GM12878 (cell line): ENCODE measurements around the gene MTHFS. TPM values are rescaled to one million over a fixed set of nuclear protein-coding genes. Genes with fewer than 3 reads are reported as not detected.

ENCODE experiments used
- BRCA1 ChIP-seq: IDR thresholded peaks from 2 replicates; pipeline ENCODE4 v1.6.1; 2011; ENCODE audit warnings: low read depth, low read length, improper control_type of control experiment
- CREM ChIP-seq: IDR thresholded peaks from 2 replicates; pipeline ENCODE4 v1.6.1; 2014; ENCODE audit warnings: antibody characterized with exemption, low read depth
- ESRRA ChIP-seq: IDR thresholded peaks from 2 replicates; pipeline ENCODE4 v1.6.1; 2012; ENCODE audit warnings: mild to moderate bottlenecking, low read length, improper control_type of control experiment
- HDGF ChIP-seq: fragments of 450-650 bp; IDR thresholded peaks from 2 replicates; pipeline ENCODE4 v1.6.1; 2016; ENCODE audit warnings: antibody characterized with exemption
- IRF4 ChIP-seq: IDR thresholded peaks from 2 replicates; pipeline ENCODE4 v1.6.1; 2011; ENCODE audit warnings: low read depth, low read length
- MYB ChIP-seq: fragments of 150-350 bp; IDR thresholded peaks from 2 replicates; pipeline ENCODE4 v1.6.1; 2014; ENCODE audit warnings: mild to moderate bottlenecking, low read depth, low read length, borderline replicate concordance
- NFIC ChIP-seq: IDR thresholded peaks from 2 replicates; pipeline ENCODE4 v1.6.1; 2012; ENCODE audit warnings: low read depth, mild to moderate bottlenecking, inconsistent platforms, low read length, moderate library complexity
- NFXL1 ChIP-seq: fragments of 450-650 bp; IDR thresholded peaks from 2 replicates; pipeline ENCODE4 v1.6.1; 2017; ENCODE audit warnings: antibody characterized with exemption, mild to moderate bottlenecking, borderline replicate concordance
- NFYB ChIP-seq: IDR thresholded peaks from 2 replicates; pipeline ENCODE4 v1.6.1; 2011; ENCODE audit warnings: low read depth, mild to moderate bottlenecking, low read length, improper control_type of control experiment, moderate library complexity; ENCODE audit not compliant: insufficient read depth
- PAX5 ChIP-seq: IDR thresholded peaks from 2 replicates; pipeline ENCODE4 v1.6.1; 2011; ENCODE audit warnings: low read depth, low read length, borderline replicate concordance
- PML ChIP-seq: IDR thresholded peaks from 2 replicates; pipeline ENCODE4 v1.6.1; 2012; ENCODE audit warnings: low read length, inconsistent platforms
- SMAD5 ChIP-seq: IDR thresholded peaks from 2 replicates; pipeline ENCODE4 v1.6.1; 2016; ENCODE audit warnings: antibody characterized with exemption, low read depth
- STAT1 ChIP-seq: fragments of 450-650 bp; conservative IDR thresholded peaks from 2 replicates; pipeline ENCODE4 v1.6.1; 2014; ENCODE audit warnings: antibody characterized with exemption, mild to moderate bottlenecking
- WRNIP1 ChIP-seq: IDR thresholded peaks from 2 replicates; pipeline ENCODE4 v1.6.1; 2011; ENCODE audit warnings: low read depth, low read length, improper control_type of control experiment, borderline replicate concordance
- ZBED1 ChIP-seq: IDR thresholded peaks from 2 replicates; pipeline ENCODE4 v1.6.1; 2016; ENCODE audit warnings: borderline replicate concordance
- ZNF207 ChIP-seq: fragments of 450-650 bp; IDR thresholded peaks from 2 replicates; pipeline ENCODE4 v1.6.1; 2014; ENCODE audit warnings: antibody characterized with exemption, mild to moderate bottlenecking, borderline replicate concordance
- polyA plus RNA-seq, 11 experiments: library from polyadenylated mRNA; depleted of rRNA in 4 of 11; unstranded in 6 of 11; stranded (reverse) in 5 of 11; fragments of >200 nt; fragmentation: Nextera tagmentation in 4 of 11; fragmentation: Illumina TruSeq in 1 of 11; extraction: Ambion mirVana in 4 of 11; extraction: Trizol in 1 of 11; gene quantifications; 1 replicate in 1 of 11; 2 replicates in 10 of 11; pipeline versions ENCODE4 v1.2.1 to v1.2.3, GENCODE V29; 2011 to 2016; ENCODE audit warnings: inconsistent platforms in 2 of 11, missing spikeins in 2 of 11, low read depth in 1 of 11
- total RNA-seq, 4 experiments: library from RNA; depleted of rRNA in 3 of 4; stranded (reverse); fragments of >200 nt in 3 of 4; fragmentation: Illumina TruSeq in 1 of 4; extraction: Trizol in 1 of 4; gene quantifications; 2 replicates each; pipeline versions ENCODE4 v1.2.1 to v1.2.3, GENCODE V29; 2013 to 2021
- TF ChIP-seq, protein P1 (sequence below): fragments of 450-650 bp; IDR thresholded peaks from 2 replicates; pipeline ENCODE4 v1.6.1; 2018; ENCODE audit warnings: mild to moderate bottlenecking, low read depth, moderate library complexity; ENCODE audit not compliant: partially characterized antibody
- TF ChIP-seq, protein P2 (sequence below): IDR thresholded peaks from 2 replicates; pipeline ENCODE4 v1.6.1; 2011; ENCODE audit warnings: mild to moderate bottlenecking, low read depth, low read length, moderate library complexity; ENCODE audit not compliant: insufficient replicate concordance
- TF ChIP-seq, protein P3 (sequence below): fragments of 150-350 bp; IDR thresholded peaks from 2 replicates; pipeline ENCODE4 v1.6.1; 2016; ENCODE audit warnings: low read depth, low read length
- TF ChIP-seq, protein P4 (sequence below): fragments of 450-650 bp; formaldehyde crosslinking; IDR thresholded peaks from 2 replicates; pipeline ENCODE4 v1.4.0; 2022; ENCODE audit warnings: mild to moderate bottlenecking, moderate library complexity

Gene MTHFS
- total and polyA plus RNA-seq, 10 of the 15 experiments (the other 5 are each of a cell fraction or from before 2014, with no cell fraction given), result 14.0 to 81.9 (median 31.8) TPM

DNA sequence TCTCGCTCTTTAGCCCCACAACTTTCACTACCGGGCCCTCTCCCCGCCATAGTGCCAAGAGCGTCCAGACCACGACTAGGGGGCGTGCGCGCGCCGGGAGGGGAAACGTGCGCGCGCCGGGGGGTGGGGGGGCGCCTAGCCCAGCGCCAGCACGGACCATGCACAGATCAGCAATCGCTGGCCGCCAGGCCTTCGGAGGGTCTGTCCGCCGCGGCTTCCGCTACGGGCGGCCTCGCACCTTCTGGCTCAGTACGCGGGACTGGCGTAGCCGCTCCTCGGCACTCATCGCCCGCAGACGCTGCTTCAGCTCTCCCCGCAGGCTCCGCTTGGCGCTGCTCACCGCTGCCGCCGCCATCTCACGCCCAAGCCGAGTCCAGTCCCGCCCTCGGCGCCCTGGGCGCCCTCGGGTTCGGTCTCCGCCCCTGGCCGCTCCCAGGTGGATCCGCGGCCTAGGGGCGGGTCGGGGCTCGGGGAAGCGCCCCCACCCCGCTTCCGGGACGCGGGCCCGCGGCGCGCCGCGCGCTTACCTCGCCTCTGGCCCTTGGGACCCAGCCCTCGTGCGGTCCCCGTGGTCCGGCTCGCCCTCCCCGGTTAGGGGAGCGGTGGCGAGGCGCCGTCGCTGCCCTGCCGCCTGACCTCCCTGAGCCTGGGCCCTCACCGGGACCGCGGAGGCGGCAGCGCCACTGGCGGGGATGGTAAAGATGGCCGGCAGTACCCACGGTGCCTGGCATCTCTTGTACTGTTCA, at the start of gene MTHFS (continued):
- TF ChIP-seq, protein P1, sequence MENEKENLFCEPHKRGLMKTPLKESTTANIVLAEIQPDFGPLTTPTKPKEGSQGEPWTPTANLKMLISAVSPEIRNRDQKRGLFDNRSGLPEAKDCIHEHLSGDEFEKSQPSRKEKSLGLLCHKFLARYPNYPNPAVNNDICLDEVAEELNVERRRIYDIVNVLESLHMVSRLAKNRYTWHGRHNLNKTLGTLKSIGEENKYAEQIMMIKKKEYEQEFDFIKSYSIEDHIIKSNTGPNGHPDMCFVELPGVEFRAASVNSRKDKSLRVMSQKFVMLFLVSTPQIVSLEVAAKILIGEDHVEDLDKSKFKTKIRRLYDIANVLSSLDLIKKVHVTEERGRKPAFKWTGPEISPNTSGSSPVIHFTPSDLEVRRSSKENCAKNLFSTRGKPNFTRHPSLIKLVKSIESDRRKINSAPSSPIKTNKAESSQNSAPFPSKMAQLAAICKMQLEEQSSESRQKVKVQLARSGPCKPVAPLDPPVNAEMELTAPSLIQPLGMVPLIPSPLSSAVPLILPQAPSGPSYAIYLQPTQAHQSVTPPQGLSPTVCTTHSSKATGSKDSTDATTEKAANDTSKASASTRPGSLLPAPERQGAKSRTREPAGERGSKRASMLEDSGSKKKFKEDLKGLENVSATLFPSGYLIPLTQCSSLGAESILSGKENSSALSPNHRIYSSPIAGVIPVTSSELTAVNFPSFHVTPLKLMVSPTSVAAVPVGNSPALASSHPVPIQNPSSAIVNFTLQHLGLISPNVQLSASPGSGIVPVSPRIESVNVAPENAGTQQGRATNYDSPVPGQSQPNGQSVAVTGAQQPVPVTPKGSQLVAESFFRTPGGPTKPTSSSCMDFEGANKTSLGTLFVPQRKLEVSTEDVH, result no peak
- TF ChIP-seq STAT1 (no peak), CREM (peak; percentile 11; the same call in 1 of the 2 replicates), NFIC (no peak), WRNIP1 (0 out of 2 replicates have a peak, but pooled peaks have one; percentile 40), ESRRA (no peak), BRCA1 (no peak), HDGF (no peak), PML (0 out of 2 replicates have a peak, but pooled peaks have one; percentile 15), MYB (no peak), NFXL1 (no peak), SMAD5 (no peak), NFYB (no peak), PAX5 (no peak), ZNF207 (no peak; the same call in 1 of the 2 replicates), ZBED1 (0 out of 2 replicates have a peak, but pooled peaks have one; percentile 66), IRF4 (no peak)
- TF ChIP-seq, protein P2, sequence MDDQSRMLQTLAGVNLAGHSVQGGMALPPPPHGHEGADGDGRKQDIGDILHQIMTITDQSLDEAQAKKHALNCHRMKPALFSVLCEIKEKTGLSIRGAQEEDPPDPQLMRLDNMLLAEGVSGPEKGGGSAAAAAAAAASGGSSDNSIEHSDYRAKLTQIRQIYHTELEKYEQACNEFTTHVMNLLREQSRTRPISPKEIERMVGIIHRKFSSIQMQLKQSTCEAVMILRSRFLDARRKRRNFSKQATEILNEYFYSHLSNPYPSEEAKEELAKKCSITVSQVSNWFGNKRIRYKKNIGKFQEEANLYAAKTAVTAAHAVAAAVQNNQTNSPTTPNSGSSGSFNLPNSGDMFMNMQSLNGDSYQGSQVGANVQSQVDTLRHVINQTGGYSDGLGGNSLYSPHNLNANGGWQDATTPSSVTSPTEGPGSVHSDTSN, result no peak
- TF ChIP-seq, protein P3, sequence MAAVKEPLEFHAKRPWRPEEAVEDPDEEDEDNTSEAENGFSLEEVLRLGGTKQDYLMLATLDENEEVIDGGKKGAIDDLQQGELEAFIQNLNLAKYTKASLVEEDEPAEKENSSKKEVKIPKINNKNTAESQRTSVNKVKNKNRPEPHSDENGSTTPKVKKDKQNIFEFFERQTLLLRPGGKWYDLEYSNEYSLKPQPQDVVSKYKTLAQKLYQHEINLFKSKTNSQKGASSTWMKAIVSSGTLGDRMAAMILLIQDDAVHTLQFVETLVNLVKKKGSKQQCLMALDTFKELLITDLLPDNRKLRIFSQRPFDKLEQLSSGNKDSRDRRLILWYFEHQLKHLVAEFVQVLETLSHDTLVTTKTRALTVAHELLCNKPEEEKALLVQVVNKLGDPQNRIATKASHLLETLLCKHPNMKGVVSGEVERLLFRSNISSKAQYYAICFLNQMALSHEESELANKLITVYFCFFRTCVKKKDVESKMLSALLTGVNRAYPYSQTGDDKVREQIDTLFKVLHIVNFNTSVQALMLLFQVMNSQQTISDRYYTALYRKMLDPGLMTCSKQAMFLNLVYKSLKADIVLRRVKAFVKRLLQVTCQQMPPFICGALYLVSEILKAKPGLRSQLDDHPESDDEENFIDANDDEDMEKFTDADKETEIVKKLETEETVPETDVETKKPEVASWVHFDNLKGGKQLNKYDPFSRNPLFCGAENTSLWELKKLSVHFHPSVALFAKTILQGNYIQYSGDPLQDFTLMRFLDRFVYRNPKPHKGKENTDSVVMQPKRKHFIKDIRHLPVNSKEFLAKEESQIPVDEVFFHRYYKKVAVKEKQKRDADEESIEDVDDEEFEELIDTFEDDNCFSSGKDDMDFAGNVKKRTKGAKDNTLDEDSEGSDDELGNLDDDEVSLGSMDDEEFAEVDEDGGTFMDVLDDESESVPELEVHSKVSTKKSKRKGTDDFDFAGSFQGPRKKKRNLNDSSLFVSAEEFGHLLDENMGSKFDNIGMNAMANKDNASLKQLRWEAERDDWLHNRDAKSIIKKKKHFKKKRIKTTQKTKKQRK, result no peak
- TF ChIP-seq, protein P4, sequence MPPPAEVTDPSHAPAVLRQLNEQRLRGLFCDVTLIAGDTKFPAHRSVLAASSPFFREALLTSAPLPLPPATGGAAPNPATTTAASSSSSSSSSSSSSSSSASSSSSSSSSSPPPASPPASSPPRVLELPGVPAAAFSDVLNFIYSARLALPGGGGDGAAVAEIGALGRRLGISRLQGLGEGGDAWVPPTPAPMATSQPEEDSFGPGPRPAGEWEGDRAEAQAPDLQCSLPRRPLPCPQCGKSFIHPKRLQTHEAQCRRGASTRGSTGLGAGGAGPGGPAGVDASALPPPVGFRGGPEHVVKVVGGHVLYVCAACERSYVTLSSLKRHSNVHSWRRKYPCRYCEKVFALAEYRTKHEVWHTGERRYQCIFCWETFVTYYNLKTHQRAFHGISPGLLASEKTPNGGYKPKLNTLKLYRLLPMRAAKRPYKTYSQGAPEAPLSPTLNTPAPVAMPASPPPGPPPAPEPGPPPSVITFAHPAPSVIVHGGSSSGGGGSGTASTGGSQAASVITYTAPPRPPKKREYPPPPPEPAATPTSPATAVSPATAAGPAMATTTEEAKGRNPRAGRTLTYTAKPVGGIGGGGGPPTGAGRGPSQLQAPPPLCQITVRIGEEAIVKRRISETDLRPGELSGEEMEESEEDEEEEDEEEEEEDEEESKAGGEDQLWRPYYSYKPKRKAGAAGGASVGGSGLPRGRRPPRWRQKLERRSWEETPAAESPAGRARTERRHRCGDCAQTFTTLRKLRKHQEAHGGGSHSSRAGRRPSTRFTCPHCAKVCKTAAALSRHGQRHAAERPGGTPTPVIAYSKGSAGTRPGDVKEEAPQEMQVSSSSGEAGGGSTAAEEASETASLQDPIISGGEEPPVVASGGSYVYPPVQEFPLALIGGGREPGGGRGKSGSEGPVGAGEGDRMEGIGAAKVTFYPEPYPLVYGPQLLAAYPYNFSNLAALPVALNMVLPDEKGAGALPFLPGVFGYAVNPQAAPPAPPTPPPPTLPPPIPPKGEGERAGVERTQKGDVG, result no peak
